Measurements from ENCODE around the gene CACNA1F. TPM values are rescaled to one million over a fixed set of nuclear protein-coding genes. Genes with fewer than 3 reads are reported as not detected.

The CACNA1F gene
- total RNA-seq, 1 donor from 2014 or later, result 1.4 TPM

GRCh38 chrX:49250066-49250465 is 16.9 kb upstream of the CACNA1F start:
- Histone ChIP-seq H3K4me3 (no peak overlapping the region), H3K36me3 (no peaks in the 10 kb centered on the region), H3K4me1 (no peaks in the 10 kb centered on the region), H3K9me3 (no peaks in the 10 kb centered on the region), H3K27me3 (no peaks in the 10 kb centered on the region), H3K27ac (no peak overlapping the region)
- no peak for ATAC-seq
- DNase-seq, result no peak
- TF ChIP-seq, protein P1, sequence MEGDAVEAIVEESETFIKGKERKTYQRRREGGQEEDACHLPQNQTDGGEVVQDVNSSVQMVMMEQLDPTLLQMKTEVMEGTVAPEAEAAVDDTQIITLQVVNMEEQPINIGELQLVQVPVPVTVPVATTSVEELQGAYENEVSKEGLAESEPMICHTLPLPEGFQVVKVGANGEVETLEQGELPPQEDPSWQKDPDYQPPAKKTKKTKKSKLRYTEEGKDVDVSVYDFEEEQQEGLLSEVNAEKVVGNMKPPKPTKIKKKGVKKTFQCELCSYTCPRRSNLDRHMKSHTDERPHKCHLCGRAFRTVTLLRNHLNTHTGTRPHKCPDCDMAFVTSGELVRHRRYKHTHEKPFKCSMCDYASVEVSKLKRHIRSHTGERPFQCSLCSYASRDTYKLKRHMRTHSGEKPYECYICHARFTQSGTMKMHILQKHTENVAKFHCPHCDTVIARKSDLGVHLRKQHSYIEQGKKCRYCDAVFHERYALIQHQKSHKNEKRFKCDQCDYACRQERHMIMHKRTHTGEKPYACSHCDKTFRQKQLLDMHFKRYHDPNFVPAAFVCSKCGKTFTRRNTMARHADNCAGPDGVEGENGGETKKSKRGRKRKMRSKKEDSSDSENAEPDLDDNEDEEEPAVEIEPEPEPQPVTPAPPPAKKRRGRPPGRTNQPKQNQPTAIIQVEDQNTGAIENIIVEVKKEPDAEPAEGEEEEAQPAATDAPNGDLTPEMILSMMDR (IDR thresholded peaks at IDR 0.05), result no peak
- intact Hi-C loops (cut with DNase I), result no loop called here

DNA sequence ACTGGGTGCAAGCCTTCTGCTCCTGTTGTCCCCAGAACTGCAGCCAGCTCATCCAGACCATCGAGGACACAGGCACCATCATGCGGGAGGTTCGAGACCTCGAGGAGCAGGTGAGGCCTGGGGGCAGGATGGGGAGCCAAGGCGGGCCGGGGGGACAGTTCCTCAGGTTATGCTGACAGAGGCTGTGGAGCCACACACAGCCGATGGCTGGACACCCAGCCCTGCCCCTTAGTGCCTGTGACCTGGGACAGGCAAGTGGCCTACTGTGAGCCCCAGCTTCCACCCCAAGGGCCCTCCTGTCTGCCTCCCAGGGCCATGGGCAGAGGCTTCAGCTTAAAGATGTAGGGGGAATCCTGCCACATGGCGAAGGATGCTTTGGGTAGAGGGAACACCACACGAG is 16.5 kb upstream of the CACNA1F start:
- intact Hi-C loops (cut with DNase I), result no loop called here
- Histone ChIP-seq H3K27me3 (no peaks in the 10 kb centered on the region), H3K9me3 (no peaks in the 10 kb centered on the region), H3K4me3 (no peak overlapping the region), H3K36me3 (no peaks in the 10 kb centered on the region), H3K27ac (no peak overlapping the region), H3K4me1 (no peaks in the 10 kb centered on the region)
- DNase-seq (no peak), ATAC-seq (no peak)
- TF ChIP-seq, protein P1 (IDR thresholded peaks at IDR 0.05), result no peak

DNA sequence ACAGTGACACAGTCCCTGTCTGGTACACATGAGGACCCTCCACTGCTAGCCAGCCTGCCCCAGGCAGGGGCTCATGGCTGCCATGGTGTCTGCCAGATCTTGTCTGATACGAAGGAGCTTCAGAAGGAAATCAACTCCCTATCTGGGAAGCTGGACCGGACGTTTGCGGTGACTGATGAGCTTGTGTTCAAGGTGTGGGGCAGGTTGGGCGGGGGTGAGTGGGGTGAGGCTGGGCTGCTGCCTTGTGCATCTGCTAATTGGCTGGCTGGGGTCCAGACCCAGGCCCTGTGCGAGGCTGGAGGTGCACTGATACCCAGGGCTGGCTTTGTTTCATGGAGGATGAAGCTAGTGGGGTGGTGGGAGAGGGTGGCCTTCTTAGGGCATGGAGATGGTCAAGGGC is 15.9 kb upstream of the CACNA1F start:
- Histone ChIP-seq H3K27ac (no peak overlapping the region), H3K4me3 (no peak overlapping the region), H3K4me1 (no peaks in the 10 kb centered on the region), H3K9me3 (no peaks in the 10 kb centered on the region), H3K27me3 (no peaks in the 10 kb centered on the region), H3K36me3 (peaks cover 3% of the 10 kb centered on the region)
- TF ChIP-seq, protein P1 (IDR thresholded peaks at IDR 0.05), result no peak
- intact Hi-C loops (cut with DNase I), result no loop called here
- DNase-seq (no peak), ATAC-seq (no peak)

DNA sequence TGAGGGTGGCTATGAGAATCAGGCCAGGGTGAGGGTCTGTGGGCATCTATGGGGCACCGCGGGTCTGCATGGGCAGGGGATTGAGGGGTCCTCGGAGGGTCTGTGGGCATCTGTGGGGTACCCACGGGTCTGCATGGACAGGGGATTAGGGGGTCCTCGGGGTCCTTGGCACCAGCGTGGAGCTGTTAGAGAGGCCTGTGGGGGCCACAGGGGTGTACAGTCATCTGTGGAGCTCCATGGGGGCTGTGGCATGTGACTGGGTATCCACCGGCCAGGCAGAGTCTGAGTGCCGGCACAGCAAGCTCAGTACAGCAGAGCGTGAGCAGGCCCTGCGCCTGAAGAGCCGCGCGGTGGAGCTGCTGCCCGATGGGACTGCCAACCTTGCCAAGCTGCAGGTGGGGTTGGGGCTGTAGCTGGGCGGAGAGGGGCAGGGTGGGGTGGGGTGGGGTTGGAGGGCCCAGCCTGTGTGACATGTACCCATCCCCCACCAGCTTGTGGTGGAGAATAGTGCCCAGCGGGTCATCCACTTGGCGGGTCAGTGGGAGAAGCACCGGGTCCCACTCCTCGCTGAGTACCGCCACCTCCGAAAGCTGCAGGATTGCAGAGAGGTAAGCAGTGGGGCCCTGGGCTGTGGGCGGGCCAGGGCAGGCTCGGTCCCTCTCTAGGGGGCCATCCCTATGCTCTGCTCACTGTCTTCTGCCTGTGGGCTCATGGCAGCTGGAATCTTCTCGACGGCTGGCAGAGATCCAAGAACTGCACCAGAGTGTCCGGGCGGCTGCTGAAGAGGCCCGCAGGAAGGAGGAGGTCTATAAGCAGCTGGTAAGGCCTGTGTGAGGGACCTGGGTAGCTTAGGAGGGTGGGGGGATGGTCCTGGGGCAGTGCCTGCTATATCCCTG is 15.0 kb upstream of the CACNA1F start:
- Histone ChIP-seq H3K4me3 (no peak overlapping the region), H3K27me3 (no peaks in the 10 kb centered on the region), H3K4me1 (no peaks in the 10 kb centered on the region), H3K36me3 (peaks cover 12% of the 10 kb centered on the region), H3K27ac (no peak overlapping the region), H3K9me3 (no peaks in the 10 kb centered on the region)
- no peak for DNase-seq
- TF ChIP-seq, protein P1 (IDR thresholded peaks at IDR 0.05), result no peak
- intact Hi-C loops (cut with DNase I), result no loop called here
- no peak for ATAC-seq

- intact Hi-C loops (cut with DNase I), result no loop called here
- DNase-seq, result no peak
- H3K27me3 ChIP-seq, result no peaks in the 10 kb centered on the region
- H3K4me3 ChIP-seq, result no peak overlapping the region
- peaks cover 13% of the 10 kb centered on the region for H3K36me3 ChIP-seq
- ATAC-seq, result no peak
- TF ChIP-seq, protein P1 (IDR thresholded peaks at IDR 0.05), result no peak
- H3K9me3 ChIP-seq, result no peaks in the 10 kb centered on the region
- H3K4me1 ChIP-seq, result no peaks in the 10 kb centered on the region
- no peak overlapping the region for H3K27ac ChIP-seq
Measured at GRCh38 chrX:49247346-49247745, 14.2 kb upstream of the CACNA1F start.

All from upper lobe of right lung (tissue), 1 donor.